C1 segment of cervical spinal cord (tissue), 14 donors: ENCODE results near the gene ANKRD26.
"Not testable (repeated sequence)": the region's sequence is repeated elsewhere in the genome, so short reads cannot be mapped to it uniquely, and the experiment has no call there.

ENCODE experiments used
- DNase-seq, 14 donors: peaks; one replicate each; lab custom pipeline; 2025; lab: John Stamatoyannopoulos, UW

Gene ANKRD26

DNA sequence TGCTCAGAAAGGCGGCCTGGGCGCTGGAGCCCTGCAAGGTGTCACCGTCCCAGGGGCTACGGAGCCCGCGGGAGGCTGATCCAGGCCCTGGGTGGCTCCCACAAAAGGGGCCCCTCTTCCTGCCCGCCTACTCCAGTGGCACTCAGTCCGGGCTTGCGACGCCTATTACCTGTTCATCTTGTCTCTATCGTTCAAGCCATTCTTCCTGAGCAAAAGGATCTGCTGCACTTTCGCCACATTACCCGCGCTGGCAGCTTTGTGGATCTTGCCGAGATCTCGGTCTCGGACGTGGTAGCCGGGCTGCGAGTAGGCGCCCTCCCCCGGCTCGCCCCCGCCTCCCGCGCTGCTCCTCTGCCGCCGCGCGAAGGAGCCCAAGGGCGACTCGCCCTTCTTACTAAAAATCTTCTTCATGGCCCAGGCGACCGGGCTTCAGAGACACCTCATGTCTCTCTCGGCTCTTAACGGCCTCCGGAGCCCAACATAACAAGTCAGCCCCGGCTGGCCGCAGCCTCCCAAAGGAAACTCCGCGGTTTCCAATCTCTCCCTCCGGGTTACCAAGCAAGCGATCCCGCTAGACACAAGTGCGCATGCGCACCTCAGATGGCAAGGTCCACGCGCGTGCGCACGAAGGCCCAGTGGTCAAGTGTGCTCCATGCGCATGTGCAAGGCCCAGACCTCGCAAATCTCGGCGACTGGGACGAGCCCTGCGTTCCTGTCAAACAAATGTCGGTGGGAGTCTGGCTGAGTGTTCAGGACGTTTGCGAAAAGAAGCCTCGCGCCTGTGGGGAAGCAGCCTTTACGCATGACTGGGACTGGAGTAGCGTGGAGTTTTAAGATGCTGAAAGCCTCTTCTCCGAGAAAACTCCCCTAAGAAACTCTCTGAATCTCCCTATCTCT lies at the start of gene ANKRD26:
Gene ANKRD26, minus strand, starts transcription at position 579 of the 897 bp plus-strand sequence. Its CDS starts 168 bp downstream, at position 411.
- peak; percentile 74 to 98 (median 93) for DNase-seq

DNA sequence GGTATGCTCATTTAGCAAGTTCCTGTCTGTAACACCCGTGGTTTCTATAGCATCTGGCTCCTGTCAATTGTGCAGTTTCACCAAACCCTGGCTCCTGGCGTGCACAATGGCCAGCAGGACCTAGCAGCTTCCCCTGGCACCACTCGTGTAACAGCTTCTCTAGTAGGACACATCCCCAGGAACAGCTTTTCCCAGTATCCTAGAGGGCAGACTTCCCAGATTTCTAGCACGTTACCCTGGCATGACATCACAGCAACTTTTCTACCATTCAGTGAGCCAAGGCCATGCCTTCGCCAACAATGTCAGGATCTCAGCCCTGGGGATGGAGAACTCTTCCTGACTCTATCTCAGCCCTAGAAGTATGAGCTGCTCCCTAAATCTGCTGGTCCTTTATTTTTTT lies 47.4 kb upstream of the ANKRD26 start:
- DNase-seq: peak in 1 of 14 donors; percentile 2

DNA sequence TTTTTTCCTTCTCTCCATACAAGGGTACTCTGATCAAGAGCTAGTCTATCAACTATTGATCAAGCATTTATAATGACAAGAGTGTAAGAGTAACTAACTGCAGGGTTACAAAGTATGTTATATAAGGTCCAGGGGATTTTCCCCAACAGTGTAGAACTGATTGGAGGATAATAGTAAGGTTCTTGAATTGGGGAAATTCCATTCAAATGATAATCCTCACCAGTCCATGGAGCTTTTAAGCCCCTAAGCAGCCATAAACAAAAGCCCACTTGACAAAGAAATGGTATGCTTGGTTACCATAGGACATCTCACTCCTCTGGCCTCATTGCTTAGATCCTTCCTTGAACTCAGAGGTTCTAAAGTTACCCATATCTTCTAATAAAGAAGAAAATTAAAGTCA lies 45.6 kb upstream of the ANKRD26 start:
- no peak for DNase-seq

DNA sequence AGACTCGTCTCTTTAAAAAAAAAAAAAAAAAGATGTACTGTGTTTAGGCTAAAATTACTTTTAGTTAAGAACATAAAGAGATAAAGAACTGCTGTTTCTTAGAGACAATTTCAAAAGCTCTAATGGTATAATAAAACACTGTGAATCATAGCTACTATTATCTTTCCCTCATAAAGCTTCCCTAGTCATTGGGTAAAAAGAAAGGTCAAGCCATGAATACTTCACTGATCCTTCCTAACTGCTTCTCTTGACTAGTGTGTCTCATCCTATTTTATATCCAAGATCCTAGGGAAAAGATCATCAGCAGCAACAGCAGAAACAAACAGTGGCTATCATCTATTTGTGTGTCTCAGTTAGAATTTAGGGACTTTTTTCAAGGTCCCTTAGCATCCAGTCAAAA lies 43.4 kb upstream of the ANKRD26 start:
- no peak for DNase-seq

DNA sequence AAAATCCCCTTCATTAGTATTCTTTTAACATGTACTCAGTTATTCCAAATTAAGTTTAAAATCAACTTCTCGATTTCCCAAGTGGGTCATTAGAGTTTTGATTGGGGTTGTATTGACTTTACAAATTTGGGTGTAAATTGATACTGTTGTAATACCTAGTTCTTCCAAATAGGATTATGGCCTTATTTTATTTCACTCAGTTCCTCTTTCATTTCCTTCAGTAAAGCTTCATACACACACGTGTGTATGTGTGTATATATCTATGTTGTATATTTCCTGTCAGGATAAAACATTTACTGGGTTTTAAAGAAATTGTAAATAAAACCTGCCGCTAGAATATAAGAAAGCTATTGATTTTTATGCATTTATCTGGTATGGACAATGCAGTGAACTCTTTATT lies 38.0 kb upstream of the ANKRD26 start:
- DNase-seq: no peak

DNA sequence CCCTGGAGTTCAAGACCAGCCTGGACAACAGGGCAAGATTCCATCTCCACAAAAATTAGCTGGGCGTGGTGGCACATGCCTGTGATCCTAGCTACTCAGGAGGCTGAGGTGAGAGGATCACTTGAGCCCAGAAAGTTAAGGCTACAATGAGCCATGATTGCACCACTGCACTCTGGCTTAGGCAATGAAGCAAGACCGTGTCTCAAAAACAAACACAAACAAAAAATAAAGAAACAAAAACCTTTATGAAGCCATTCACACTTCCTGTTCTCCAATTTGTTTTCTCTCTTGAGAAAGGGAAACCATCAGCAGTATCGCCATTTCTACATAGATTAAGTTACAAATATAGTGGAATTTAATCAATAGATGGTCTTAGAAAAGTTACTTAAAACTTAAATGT lies 34.1 kb upstream of the ANKRD26 start:
- no peak for DNase-seq

DNA sequence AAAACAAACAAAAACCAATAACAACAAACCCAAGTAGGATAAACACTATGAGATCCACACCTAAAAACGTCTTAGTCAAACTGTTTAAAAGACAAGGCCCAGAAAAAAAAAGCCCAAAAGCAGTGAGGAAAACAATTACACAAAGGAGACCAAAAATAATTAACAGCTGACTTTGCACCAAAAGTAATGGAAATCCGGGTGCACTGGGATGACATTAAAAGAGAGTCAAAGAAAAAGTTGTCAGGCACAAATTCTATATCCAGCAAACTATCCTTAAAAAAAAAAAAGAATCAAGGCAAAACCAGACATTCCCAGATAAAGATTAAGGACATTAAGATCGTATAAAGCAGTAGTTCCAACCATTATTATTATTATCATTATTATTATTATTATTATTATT lies 7.9 kb upstream of the ANKRD26 start:
- DNase-seq: no peak

DNA sequence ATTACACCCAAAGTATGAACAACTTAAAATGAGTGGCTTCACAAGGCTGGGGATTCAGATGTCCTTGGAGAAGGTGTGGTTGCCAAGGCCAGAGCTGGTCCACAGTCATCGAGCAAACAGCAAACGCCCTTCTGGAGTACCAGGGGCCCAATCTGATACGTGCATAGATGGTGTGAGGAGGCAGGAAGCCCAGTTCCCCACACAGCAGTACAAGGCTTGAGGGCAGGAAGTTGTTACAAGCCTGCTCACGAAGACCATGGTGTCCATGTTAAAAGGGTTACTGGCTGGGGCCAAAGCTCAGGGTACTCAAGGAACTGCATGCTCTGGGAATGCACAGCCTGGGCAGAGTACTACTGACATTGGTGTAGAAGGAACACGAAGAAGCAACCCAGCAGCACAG lies 4.6 kb upstream of the ANKRD26 start:
- DNase-seq: no peak

DNA sequence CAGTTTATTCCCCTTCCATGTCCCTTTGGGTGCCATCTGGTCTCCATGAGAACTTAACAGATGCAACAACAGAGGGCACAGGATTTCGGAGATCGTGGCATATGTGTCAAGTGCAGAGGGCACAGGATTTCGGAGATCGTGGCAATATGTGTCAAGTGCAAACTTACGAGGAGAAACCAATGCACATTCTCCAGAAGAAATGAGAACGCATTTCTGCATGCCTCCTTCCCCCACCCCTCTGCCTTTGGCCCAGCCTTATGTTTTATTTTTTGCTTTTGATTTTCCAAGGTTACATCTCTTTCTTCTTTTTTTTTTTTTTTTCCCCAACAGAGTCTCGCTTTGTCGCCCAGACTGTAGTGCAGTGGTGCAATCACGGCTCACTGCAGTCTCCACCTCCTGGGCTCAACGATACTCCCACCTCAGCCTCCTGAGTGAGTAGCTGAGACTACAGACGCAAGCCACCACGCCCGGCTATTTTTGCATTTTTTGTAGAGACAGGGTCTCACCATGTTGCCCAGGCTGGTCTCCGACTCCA lies 586 bp upstream of the ANKRD26 start:
- peak in 1 of 14 donors; percentile 24 for DNase-seq

DNA sequence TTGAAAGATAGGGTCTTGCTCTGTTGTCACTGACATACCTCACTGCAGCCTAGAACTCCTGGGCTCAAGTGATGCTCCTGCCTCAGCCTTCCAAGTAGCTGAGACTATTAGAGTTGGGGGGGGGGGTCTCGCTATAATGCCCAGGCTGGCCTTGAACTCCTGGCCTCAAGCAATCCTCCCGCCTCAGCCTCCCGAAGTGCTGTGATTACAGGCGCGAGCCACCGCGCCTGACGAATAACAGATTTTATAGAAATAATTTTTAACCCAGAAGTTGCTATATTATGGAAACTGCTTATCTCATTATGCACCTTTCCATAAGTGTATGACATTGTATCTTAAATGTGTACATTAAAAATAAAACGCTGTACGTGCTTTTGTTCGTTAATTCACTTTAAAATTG lies 846 bp downstream of the ANKRD26 start:
- DNase-seq: no peak

DNA sequence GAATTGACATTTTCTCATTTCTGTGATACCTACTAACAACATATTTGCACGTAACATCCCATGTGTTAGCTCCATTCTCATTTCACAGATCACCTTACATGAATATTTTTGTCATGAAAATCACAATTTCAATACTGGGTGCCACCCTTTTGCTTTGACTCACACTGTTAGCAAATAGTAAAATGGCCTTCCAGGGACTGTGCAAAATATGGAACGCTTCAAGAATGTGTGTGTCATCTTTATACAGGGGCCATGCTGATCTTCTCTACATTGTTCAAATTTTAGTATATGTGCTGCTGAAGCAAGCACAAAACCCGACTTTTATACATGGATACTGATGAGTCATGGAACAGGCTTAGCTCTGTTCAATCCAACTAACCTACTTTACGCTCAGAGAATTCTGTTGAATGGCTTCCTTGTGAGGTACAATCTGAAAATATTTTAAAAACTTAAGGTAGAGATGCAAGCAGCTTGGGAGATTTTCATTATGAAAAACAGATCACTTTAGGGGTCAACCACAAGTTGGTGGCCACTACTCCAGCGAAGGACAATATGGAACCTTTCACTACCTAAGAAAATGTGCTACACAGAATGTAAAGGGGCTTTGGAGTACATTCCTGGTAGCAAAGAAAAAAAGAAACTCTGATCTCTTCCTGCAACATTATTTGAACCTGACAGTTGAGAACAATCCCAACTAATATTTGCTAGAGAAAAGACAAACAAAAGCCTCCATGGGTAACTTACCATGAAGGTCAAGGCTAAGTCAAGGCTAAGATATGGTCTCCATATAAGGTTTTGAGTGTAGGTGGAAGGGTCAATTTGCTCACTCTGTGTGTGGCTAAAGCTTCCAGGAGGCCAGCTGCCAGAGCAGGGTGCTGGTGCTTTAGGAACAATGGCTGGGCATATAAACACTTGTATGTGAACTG lies 11.9 kb downstream of the ANKRD26 start:
- DNase-seq: no peak

DNA sequence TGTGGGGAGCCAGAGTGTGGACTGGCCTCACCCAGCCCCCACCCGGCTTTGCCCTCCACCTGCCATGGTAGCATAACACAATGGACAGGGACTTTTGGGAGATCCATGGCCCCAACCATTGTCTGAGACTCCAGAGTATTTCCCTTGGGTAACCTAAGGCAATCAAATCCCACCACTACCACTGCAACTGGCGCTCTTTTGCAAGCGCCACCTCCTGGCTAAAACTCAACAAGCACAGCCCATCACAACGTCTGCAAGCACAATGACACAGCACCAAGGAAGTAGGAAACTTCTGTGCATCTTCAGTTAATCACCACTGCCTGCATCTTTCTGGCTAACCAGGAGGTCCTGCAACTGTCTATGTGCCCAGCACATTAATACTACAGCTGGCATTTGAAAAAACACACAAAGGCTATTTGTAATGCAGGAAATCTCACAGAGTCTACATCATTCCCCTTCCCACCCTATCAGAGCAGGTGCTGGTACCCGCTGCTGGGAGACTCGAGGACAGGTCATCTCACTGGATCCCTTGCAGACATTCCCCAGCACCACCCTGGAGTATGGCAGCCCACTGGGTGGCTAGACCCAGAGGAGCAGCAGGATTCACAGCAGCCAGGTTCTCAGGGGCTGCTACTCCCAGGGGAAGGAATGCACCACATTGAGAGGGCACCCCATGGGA lies 27.7 kb downstream of the ANKRD26 start:
- DNase-seq: no peak

DNA sequence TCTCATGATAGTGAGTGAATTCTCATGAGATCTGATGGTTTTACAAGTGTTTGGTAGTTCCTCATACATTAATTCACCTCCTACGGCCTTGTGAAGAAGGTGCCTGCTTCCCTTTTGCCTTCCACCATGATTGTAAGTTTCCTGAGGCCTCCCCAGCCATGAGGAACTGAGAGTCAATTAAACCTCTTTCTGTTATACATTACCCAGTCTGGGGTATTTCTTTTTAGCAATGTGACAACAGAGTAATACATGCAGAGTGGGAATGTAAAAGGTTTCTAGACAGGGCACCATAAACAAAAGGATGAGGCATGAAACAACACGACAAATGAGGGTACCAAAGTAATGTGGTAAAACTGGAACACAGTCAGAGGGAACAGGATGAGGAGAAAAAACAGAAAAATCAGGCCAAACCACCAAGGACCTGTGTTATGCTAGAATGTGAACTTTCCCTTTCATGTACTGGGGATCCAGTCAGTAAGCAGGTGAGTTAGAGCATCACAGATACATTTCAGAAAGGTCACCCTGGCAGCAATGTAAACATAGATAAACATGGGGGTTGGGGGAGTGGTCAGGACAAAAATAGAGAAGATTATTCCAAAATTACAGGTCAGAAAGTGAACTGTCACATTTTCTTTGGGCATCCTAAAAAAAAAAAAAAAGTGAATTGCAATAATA lies 31.9 kb downstream of the ANKRD26 start:
- DNase-seq: no peak

DNA sequence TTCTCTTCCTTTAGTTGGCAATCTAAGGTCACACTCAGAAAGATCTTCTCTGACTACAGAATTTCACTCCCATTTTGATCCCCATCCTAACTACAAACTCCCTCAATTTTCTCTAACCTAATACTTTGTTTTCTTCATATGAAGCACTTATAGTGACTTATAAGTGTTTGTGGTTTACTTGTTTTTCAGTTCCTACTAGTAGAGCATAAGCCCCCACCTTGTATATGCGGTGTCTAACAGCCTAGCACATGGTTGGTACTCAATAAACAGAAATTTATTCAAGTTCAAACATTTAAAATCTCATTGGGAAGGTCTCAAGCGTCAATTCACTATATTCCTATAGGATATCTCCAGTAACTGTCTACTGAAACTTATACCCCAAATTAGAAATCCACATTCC lies 35.2 kb downstream of the ANKRD26 start:
- no peak for DNase-seq

DNA sequence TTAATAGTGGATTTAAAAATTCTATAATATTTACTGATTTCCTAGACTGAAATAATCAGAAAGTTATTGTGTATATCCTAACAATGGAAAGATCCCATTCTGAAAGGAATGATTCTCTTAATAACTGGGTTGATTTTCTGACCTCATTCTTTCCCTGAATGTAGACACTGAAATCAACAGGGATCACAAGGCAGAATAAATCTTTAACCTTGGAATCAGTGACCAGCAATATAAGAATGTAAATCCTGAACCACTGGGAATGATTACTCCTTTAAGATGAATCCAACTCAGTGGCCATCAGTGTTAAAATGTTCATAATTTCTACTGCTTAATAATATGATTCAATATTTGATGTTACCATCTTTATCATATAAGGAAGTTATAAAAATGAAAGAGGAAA lies 47.6 kb downstream of the ANKRD26 start:
- DNase-seq: no peak

DNA sequence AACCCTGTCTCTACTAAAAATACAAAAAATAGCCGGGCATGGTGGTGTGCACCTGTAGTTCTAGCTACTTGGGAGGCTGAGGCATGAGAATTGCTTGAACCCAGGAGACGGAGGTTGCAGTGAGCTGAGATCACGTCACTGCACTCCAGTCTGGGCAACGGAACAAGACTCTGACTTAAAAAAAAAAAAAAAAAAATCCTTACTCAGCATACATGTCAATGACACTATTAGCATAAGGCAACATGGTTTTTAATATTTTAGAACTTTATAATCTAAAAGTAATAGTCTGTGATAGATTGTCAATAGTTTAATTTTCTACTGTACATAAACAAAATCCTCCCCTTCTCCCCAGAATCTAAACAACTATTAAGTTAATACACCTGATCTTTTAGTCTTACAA lies 55.0 kb downstream of the ANKRD26 start:
- DNase-seq: not testable (repeated sequence)

DNA sequence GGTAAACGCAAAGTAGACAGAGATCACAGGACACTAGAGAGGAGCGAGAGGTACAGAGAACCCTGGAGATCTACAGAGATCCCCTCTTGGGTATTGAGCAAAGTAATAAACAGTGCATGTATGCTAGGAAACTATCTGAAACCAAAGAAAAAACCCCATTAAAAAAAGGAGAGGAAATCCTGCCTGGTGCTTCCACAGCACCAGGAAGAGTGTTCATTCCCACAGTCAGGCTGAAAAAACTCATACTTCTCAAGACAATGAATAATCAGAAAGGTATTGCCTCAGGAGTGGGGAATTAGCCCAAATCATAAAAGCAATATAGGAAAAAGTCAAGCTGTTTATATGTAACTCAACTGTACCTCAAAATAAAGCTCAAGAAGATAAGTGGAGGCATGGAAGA lies 59.1 kb downstream of the ANKRD26 start:
- DNase-seq: no peak

DNA sequence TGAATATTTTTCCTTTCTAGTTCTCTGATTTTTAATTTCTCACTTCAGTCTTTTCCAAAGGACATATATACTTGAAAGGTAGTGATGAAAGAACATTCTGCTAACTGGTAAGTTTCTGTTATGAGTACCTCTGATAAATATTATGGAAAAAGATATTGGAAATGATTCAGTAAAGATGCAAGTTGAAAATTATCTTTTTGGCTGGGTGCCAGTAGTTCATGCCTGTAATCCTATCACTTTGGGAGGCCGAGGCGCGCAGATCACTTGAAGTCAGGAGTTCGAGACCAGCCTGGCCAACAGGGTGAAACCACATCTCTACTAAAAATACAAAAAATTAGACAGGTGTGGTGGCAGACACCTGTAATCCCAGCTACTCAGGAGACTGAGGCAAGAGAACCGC lies 62.1 kb downstream of the ANKRD26 start:
- no peak for DNase-seq

DNA sequence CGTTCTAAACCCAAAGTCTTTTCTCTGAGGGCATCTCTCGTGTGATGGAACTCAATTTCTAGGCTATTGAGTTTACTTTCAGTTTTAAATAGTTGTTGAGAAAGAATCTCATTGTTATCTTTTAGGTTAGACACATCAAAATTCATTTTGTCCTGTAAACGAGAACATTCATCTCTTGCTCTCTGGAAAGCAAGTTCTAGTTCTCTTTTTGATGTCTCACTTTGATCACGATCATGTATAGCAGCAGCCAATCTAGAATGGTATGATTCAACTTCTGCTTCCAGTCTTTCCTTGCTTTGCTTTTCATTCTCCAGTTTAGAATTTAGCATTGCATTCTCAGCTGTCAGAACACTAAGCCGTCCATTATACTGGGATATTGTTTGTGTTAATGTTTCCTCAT lies 65.1 kb downstream of the ANKRD26 start:
- DNase-seq: no peak

DNA sequence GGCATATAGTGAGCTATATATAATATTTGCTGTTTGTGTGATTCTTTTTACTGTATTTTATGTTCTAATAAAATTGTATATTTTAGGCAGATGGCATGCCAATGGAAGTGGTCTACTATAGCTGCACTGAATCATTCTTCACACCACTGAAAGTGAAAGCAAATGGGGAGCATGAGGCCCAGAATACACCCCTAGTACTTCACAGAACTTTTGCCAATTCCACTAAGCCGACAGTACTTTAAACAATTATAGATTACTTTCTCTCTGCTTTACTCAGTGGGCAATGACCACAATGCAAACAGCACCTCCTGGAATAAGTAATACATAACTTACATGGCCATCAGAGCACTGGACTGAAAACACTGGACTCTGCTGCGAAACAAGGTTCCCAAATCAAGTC lies 70.2 kb downstream of the ANKRD26 start:
- DNase-seq: no peak

DNA sequence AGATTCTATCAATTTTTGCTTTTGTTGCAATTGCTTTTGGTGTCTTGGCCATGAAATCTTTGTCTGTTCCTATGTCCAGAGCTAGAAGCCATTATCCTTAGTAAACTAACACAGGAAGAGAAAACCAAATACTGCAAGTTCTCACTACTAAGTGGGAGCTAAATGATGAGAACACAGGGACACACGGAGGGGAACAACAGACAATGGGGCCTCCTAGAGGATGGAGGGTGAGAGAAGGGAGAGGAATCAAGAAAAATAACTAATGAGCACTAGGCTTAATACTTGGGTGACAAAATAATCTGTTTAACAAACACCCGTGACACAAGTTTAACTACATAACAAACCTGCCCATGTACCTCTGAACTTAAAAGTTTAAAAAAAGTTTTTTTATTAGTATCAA lies 78.2 kb downstream of the ANKRD26 start:
- no peak for DNase-seq
